HTERT RPE-1 (cell line): Measurements from ENCODE around the gene SLC12A8.

Source experiments
- in situ Hi-C: fragments of 300-500 bp; cut with MboI; formaldehyde crosslinking; loops from 4 replicates; pipeline ENCODE4 v1.14.3; 2020; ENCODE audit warnings: low sequenced_read_pairs

The SLC12A8 gene

GRCh38 chr3:125187599-125187910, 25.0 kb downstream of the SLC12A8 start:
- in situ Hi-C loops: no loop called here

GRCh38 chr3:125186800-125187598, 25.5 kb downstream of the SLC12A8 start:
- in situ Hi-C loops: no loop called here

- in situ Hi-C loops: no loop called here
Measured at GRCh38 chr3:125186261-125186787, 26.2 kb downstream of the SLC12A8 start.

- in situ Hi-C loops: no loop called here
Measured at GRCh38 chr3:125185805-125186204, 26.7 kb downstream of the SLC12A8 start.

GRCh38 chr3:125179884-125180240, 32.7 kb downstream of the SLC12A8 start:
- in situ Hi-C loops: no loop called here

GRCh38 chr3:125179143-125179883, 33.2 kb downstream of the SLC12A8 start:
- in situ Hi-C loops: no loop called here

- in situ Hi-C loops: no loop called here
Measured at GRCh38 chr3:125177746-125178145, 34.8 kb downstream of the SLC12A8 start.

- in situ Hi-C loops: no loop called here
Measured at GRCh38 chr3:125175295-125176078, 37.1 kb downstream of the SLC12A8 start.

GRCh38 chr3:125172346-125172745, 40.2 kb downstream of the SLC12A8 start:
- in situ Hi-C loops: no loop called here

- in situ Hi-C loops: no loop called here
Measured at GRCh38 chr3:125168711-125169393, 43.7 kb downstream of the SLC12A8 start.

- in situ Hi-C loops: no loop called here
Measured at GRCh38 chr3:125166599-125167136, 45.9 kb downstream of the SLC12A8 start.

GRCh38 chr3:125165948-125166553, 46.5 kb downstream of the SLC12A8 start:
- in situ Hi-C loops: no loop called here

GRCh38 chr3:125165189-125165947, 47.2 kb downstream of the SLC12A8 start:
- in situ Hi-C loops: no loop called here

- in situ Hi-C loops: no loop called here
Measured at GRCh38 chr3:125163739-125164601, 48.6 kb downstream of the SLC12A8 start.

GRCh38 chr3:125161607-125162219, 50.8 kb downstream of the SLC12A8 start:
- in situ Hi-C loops: no loop called here

GRCh38 chr3:125160606-125161371, 51.8 kb downstream of the SLC12A8 start:
- in situ Hi-C loops: no loop called here

GRCh38 chr3:125157183-125157582, 55.4 kb downstream of the SLC12A8 start:
- in situ Hi-C loops: no loop called here
